Stimulated activated CD4-positive, alpha-beta T cell treated with anti-CD3 and anti-CD28 coated beads, TNF-alpha, amount 100 ng/mL, for 24 hours (primary cell): ENCODE results near the gene HNRNPF.
A peak's percentile ranks its signal among the peaks of the same experiment; 100 is the strongest.

Experiments
- DNase-seq, 3 experiments: peaks; one replicate each; pipeline ENCODE4 v3.0.0-alpha.2; 2020; ENCODE audit warnings: low read depth in 3 of 3

HNRNPF gene

GRCh38 chr10:43421519-43421918 lies 12.5 kb upstream of the HNRNPF start:
- no peak for DNase-seq

- DNase-seq, result no peak
These were observed 12.2 kb upstream of the HNRNPF start for GRCh38 chr10:43421201-43421507.

DNA sequence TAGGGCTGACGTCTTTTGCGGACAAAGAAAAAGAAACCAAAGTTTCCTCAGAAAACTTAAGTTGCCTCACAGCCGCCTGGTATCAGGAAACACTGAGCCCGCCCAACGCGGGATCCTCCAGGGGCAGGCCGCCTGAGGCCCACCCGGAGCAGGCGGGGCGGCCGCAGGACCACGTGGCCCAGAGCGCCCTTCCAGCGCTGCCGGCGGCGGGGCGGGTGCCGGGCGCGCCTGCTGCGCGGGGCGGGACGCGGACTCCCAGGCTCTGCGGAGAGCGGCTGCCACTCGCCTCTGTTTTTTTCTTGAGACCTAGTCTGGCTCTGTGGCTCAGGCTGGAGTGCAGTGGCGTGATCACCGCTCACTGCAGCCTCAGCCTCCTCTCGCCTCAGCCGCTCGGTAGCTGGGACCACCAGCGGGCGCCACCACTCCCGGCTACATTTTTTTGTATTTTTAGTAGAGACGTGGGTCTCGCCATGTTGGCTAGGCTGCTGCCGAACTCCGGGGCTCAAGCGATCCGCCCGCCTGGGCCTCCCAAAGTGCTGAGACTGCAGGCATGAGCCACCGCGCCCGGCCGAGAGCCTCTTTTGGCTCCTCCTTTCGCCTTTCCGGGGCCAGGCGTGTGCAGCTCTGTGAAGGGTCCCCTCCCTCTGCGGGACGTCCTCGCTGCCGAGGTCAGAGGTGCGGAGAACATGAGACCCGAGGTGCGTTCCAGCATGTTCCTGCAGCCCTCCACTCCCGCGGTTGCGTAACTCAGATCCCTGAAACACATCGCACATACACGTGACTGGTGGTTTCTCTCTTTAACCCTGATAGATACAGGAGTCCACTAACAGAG lies 11.6 kb upstream of the HNRNPF start:
- peak; percentile 60 to 86 (median 63) for DNase-seq

DNA sequence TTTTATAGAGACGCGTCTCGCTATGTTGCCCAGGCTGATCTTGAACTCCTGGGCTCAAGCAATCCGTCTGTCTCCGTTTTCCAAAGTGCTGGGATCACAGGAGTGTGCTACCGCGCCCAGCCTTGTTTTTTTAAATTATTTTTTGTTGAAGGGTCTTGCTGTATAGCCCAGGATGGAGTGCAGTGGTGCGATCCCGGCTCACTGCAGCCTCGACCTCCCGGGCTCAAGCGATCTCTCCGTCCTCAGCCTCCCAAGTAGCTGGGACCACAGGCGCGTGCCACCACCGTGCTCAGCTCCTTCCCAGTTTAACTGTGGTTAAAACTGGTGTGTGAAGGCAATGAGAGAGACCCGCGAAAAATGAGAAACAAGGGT lies 11.0 kb upstream of the HNRNPF start:
- DNase-seq, result no peak

GRCh38 chr10:43417950-43418768 lies 9.2 kb upstream of the HNRNPF start:
- peak in 1 of 3 experiments; percentile 51 for DNase-seq

DNA sequence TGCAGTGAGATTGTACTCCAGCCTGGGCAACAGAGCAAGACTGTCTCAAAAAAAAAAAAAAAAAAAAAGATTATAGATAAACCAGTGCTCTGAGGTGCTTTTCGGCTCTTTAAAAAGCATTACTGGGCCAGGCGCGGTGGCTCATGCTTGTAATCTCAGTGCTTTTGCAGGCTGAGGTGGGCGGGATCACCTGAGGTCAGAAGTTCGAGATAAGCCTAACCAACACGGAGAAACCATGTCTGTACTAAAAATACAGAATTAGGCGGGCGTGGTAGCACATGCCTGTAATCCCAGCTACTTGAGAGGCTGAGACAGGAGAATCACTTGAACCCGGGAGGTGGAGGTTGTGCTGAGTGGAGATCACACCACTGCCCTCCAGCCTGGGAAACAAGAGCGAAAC lies 6.6 kb upstream of the HNRNPF start:
- DNase-seq, result no peak

DNA sequence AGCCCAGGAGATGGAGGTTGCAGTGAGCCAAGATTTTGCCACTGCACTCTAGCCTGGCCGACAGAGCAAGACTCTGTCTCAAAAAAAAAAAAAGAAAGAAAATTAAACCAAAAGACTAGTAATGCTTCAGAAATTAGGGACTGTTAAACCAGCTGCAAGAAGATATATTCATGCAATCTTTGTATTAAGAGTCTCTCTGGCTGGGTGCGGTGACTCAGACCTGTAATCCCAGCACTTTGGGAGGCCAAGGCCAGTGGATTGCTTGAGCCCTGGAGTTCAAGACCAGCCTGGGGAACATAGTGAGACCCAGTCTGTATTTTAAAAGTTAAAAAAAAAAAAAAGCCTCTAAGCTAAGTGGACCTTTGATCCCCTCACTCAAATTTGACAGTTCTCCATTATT lies 2.5 kb upstream of the HNRNPF start:
- DNase-seq, result no peak

- DNase-seq, result no peak
These were observed 1.4 kb upstream of the HNRNPF start for GRCh38 chr10:43410345-43410744.

- peak in 2 of 3 experiments; percentile 41 to 77 for DNase-seq
These were observed 561 bp upstream of the HNRNPF start for GRCh38 chr10:43409385-43410109.

DNA sequence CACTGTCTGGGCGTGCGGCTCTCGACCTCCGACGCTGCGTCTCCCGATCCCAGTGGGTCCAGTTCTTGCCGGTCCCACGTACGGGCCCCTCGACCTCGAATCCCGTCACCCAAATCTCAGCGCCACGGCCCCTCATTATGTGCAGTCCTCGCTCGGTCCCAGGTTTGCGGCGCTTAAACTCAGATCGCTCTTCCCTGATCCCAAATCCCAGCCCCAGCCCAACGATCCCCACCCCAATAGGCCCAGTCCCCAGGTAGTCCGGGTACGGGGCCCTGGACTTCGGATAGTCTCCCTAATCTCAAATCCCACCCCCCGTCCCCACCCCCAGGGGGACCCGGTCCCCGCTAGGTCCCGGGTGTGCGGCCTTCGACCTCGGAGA lies 666 bp downstream of the HNRNPF start:
- DNase-seq, result no peak

DNA sequence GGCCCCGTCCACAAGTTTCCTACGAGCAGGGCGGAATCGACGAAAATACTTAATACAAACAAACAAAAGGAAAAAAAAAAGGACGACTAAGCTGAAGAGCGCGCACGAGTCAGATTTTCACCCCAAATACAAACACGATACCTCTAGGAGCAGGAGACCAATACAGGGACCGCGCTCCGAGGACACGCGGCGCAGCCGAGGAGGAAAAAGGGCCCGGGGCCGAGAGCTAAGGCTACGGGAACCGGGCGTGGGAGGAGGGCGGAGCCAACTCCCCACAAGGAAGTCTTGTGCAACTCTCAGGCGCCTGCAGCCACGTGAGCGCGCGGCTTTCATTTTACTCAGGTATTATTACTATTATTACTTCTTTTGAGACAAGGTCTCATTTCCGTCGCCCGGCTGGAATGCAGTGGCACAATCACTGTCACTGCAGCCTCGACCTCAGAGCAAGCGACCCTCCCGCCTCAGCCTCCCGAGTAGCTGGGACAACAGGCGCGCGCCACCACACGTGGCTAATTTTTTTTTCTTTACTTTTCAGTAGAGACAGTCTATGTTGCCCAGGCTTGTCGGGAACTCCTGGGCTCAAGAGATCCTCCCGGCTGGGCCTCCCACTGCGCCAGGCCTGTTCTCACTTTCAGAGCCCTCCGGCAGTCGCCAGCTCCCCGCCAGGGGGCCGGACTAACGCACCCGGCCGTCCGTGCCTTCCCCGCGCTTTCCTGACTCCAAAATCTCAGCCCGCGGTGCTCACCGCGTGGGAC lies 1.2 kb downstream of the HNRNPF start:
- DNase-seq, result peak; percentile 81 to 92 (median 85)

DNA sequence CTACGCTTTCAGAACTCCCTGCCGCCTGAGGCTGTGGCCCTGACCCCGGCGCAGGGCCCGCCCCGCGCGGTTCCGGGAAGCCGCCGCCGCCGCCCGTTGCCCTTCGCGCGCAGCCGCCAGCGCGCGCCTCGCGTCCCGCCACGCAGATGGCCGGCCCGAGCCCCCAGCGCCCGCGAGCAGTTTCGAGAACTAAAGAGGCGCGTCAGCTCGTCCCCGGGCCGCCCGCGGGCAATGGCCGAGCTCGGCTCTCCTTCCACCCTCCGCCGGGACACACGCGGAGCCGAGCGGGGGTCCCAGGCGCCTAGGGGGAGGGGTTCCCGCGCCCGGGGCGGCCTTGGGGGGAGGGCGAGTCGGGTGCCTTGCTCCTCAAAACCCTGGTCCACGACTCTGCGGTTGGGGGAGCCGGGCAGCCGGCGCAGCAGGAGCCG lies 1.8 kb downstream of the HNRNPF start:
- DNase-seq, result peak in 1 of 3 experiments; percentile 54

- DNase-seq, result no peak
These were observed 4.3 kb downstream of the HNRNPF start for GRCh38 chr10:43404704-43405084.

- no peak for DNase-seq
These were observed 4.9 kb downstream of the HNRNPF start for GRCh38 chr10:43403911-43404703.

DNA sequence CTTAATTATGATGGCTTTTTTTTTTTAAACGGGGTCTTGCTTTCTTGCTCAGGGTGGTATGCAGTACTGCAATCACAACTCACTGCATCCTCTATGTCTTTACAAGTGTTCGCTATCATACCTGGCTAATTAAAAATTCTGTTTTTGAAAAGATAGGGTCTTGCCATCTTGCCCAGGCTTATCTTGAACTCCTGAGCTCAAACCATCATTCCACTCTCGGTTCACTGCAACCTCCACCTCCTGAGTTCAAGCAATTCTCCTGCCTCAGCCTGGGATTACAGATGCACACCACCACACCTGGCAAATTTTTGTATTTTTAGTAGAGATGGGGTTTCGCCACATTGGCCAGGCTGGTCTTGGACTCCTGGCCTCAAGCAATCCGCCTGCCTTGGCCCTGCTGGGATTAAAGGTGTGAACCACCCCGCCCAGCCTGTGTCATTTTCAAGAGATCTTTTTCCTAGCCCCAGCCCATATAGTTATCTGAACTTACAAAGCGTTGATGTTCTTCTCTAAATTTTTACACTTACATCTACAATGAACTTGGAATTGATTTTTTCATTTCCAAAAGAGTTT lies 6.0 kb downstream of the HNRNPF start:
- no peak for DNase-seq

DNA sequence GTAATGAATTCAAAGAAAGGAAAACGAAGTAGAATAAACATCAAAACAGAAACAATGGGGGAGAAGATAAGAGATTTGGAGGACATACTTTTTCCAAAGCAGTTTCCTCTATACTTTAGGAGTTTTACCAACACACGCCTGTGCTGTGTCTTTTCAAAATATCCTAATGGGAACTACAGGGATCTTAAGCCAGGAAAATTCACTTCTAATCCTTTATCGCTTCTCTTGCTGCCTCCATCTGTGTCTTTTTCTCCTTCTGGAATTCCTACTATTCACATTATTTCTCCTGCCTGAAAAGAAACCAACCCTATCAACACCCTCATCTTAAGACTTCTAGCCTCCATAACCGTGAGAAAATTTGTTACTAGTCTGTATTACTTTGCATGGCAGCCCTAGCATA lies 6.8 kb downstream of the HNRNPF start:
- DNase-seq, result no peak

DNA sequence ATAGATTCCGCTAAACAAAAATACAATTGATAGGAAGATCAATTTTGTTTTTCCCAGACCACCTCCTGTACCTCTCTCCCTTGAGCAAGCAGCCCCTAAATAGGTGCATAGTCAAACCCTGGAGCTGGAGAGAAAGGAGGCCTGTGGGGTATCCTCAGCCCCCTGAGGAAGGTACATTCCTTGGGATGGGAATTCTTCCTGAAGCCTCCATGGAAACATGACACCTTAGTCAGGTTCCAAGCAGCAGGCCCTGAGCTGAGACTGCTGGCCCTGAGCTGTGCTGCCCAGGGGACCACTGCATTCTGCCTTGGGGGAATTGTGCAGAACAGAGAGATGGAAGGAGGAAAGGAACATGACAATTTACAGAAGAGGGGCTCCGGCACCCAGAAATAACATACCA lies 7.4 kb downstream of the HNRNPF start:
- DNase-seq, result no peak

- no peak for DNase-seq
These were observed 9.4 kb downstream of the HNRNPF start for GRCh38 chr10:43399320-43400310.

DNA sequence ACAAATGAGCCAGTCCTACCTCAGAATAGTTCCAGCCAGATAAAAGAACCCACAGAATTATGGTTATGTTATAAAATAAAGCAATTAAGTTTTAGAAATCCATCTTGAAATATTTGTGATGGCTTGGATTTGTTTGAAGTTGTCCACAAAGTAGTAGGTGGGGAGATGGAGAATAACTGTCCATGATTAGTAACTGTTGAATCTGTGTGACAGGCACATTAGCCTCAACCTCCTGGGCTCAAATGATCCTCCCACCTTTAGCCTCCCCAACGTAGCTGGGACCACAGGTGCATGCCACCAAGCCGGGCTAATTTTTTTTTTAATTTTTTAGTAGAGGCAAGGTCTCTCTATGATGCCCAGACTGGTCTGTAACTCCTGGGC lies 10.1 kb downstream of the HNRNPF start:
- no peak for DNase-seq
